ENCODE measurements around the gene PTP4A1. TPM values are rescaled to one million over a fixed set of nuclear protein-coding genes. Genes with fewer than 3 reads are reported as not detected.

Gene PTP4A1
- total RNA-seq, 1 donor from 2014 or later, result 108 TPM

DNA sequence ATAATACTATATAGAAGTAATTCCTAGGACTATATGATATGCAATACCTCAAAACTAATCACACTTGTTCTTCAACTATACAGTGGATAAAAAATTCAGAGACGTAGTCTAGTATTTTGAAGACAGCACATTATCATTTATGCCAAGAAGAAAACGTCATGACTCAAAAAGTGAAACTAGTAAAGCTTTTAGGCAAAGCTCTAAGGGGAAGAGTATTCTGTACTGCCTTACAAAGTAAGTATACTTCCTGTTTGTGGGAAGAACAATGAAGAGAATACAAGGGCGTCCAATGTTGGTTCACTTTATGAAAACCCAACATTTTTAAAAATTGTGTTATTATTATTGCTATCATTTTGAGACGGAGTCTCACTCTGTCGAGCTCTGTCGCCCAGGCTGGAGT lies 27.9 kb downstream of the PTP4A1 start:
- Mint-ChIP-seq H3K4me1 (ENCODE audit: low read depth) (peaks cover 9% of the 10 kb centered on the region), H3K9me3 (ENCODE audit: low read depth) (no peaks in the 10 kb centered on the region), H3K27ac (ENCODE audit: unreplicated experiment) (no peak overlapping the region), H3K27me3 (ENCODE audit: low read depth) (no peaks in the 10 kb centered on the region), H3K36me3 (ENCODE audit: low read depth) (no peaks in the 10 kb centered on the region), H3K4me3 (ENCODE audit: unreplicated experiment) (no peak overlapping the region)
- TF ChIP-seq, protein P1, sequence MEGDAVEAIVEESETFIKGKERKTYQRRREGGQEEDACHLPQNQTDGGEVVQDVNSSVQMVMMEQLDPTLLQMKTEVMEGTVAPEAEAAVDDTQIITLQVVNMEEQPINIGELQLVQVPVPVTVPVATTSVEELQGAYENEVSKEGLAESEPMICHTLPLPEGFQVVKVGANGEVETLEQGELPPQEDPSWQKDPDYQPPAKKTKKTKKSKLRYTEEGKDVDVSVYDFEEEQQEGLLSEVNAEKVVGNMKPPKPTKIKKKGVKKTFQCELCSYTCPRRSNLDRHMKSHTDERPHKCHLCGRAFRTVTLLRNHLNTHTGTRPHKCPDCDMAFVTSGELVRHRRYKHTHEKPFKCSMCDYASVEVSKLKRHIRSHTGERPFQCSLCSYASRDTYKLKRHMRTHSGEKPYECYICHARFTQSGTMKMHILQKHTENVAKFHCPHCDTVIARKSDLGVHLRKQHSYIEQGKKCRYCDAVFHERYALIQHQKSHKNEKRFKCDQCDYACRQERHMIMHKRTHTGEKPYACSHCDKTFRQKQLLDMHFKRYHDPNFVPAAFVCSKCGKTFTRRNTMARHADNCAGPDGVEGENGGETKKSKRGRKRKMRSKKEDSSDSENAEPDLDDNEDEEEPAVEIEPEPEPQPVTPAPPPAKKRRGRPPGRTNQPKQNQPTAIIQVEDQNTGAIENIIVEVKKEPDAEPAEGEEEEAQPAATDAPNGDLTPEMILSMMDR (IDR thresholded peaks at IDR 0.05), result no peak
- DNase-seq (ENCODE audit: low spot score), result no peak

DNA sequence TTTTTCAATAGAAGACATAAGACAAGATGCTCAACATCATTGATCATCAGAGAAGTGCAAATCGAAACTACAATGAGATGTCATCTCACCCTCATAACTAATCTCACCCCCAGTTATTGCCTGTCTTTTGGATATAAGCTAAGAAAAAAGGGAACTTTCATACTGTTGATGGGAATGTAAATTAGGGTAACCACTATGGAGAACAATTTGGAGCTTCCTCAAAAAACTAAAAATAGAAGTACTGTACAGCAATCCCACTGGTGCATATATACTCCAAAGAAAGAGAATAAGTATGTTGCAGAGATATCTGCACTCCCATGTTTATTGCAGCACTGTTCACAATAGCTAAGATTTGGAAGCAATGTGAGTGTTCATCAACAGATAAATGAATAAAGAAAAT lies 37.0 kb downstream of the PTP4A1 start:
- peaks cover 5% of the 10 kb centered on the region for H3K9me3 Mint-ChIP-seq (ENCODE audit: low read depth)
- peaks cover 12% of the 10 kb centered on the region for H3K27me3 Mint-ChIP-seq (ENCODE audit: low read depth)
- no peaks in the 10 kb centered on the region for H3K36me3 Mint-ChIP-seq (ENCODE audit: low read depth)
- H3K4me3 Mint-ChIP-seq (ENCODE audit: unreplicated experiment), result no peak overlapping the region
- TF ChIP-seq, protein P1 (IDR thresholded peaks at IDR 0.05), result no peak
- no peak overlapping the region for H3K27ac Mint-ChIP-seq (ENCODE audit: unreplicated experiment)
- no peaks in the 10 kb centered on the region for H3K4me1 Mint-ChIP-seq (ENCODE audit: low read depth)
- DNase-seq (ENCODE audit: low spot score), result no peak

DNA sequence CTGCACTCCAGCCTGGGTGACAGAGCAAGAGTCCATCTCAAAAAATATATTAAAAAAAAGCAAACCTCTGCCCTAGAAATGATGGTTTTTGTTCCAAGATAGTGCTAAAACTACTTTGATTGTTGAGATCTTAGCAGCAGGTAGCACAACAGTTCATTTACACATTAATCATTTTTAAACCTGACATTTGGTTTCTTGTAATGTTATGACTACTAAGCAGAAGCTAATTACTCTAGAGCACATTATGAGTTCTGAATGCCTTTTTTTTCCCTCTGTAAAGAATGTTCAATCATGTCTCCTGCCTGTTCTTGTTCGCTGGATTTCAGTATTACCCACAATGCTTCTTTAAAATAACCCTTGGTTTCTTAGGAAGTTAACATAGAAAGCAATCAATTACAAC lies 38.7 kb downstream of the PTP4A1 start:
- peaks cover 16% of the 10 kb centered on the region for H3K27me3 Mint-ChIP-seq (ENCODE audit: low read depth)
- H3K36me3 Mint-ChIP-seq (ENCODE audit: low read depth), result no peaks in the 10 kb centered on the region

DNA sequence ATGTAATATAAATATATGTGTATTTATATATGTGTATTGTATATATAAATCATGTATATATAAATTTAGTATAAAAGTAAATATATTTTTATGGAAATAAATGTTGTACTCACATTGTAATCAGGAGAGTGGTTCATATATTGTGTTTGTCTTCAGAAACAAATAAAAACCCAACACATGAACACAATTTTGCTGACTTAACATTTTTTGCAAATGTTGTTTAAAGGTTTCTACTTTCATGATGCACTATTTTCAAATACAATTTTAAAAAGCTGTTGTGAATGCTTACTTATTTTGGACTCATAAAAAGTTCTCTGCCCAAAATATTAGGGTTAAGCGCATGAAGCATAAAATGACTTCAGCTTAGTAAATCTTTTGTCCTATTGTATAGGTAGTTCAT lies 39.3 kb downstream of the PTP4A1 start:
- Mint-ChIP-seq H3K27ac (ENCODE audit: unreplicated experiment) (no peak overlapping the region), H3K27me3 (ENCODE audit: low read depth) (peaks cover 19% of the 10 kb centered on the region), H3K4me3 (ENCODE audit: unreplicated experiment) (no peak overlapping the region), H3K36me3 (ENCODE audit: low read depth) (no peaks in the 10 kb centered on the region), H3K4me1 (ENCODE audit: low read depth) (no peaks in the 10 kb centered on the region), H3K9me3 (ENCODE audit: low read depth) (peaks cover 5% of the 10 kb centered on the region)
- no peak for DNase-seq (ENCODE audit: low spot score)
- TF ChIP-seq, protein P1 (IDR thresholded peaks at IDR 0.05), result no peak

More for the DNA sequence above, 38.7 kb downstream of the PTP4A1 start:
- H3K4me3 Mint-ChIP-seq (ENCODE audit: unreplicated experiment), result no peak overlapping the region
- no peak overlapping the region for H3K27ac Mint-ChIP-seq (ENCODE audit: unreplicated experiment)
- TF ChIP-seq, protein P1 (IDR thresholded peaks at IDR 0.05), result no peak
- no peak for DNase-seq (ENCODE audit: low spot score)
- peaks cover 5% of the 10 kb centered on the region for H3K9me3 Mint-ChIP-seq (ENCODE audit: low read depth)
- no peaks in the 10 kb centered on the region for H3K4me1 Mint-ChIP-seq (ENCODE audit: low read depth)

DNA sequence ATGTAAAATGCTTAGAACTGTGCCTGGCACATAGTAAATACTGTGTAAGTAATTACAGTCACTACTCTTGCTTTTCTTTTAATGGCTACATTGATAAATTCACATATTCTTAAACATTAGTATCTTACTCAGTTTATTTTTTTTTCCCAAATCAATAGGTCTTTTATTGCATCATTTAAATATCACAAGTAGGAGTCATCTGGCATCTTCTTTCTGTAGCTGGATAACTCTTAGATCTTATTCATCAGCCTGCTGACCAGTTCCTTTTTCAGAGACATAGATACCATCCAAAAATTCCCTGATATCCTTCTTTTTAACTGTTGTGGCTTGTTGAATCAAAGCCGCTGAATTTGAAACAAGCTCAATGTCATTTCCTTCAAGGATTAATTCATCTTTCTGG lies 43.3 kb downstream of the PTP4A1 start:
- Mint-ChIP-seq H3K36me3 (ENCODE audit: low read depth) (no peaks in the 10 kb centered on the region), H3K27me3 (ENCODE audit: low read depth) (peaks cover 43% of the 10 kb centered on the region), H3K4me1 (ENCODE audit: low read depth) (no peaks in the 10 kb centered on the region), H3K9me3 (ENCODE audit: low read depth) (no peaks in the 10 kb centered on the region), H3K27ac (ENCODE audit: unreplicated experiment) (no peak overlapping the region), H3K4me3 (ENCODE audit: unreplicated experiment) (no peak overlapping the region)
- no peak for DNase-seq (ENCODE audit: low spot score)
- TF ChIP-seq, protein P1 (IDR thresholded peaks at IDR 0.05), result no peak

Other genes starting within 250 kb of the PTP4A1 start
- gene PHF3, start 63.3 kb downstream of the PTP4A1 start, total RNA-seq, result 34.6 to 42.1 TPM (median 34.7 TPM) in 3 replicates